Gastrocnemius medialis (tissue), 4 donors: ENCODE results near the gene STAC2.
"Not testable (repeated sequence)": the region's sequence is repeated elsewhere in the genome, so short reads cannot be mapped to it uniquely, and the experiment has no call there.

Source experiments
- CTCF ChIP-seq, 5 experiments: fragments of 450-650 bp in 3 of 5; fragments of 200-600 bp in 2 of 5; sonication (generic) in 2 of 5; IDR thresholded peaks in 4 of 5; conservative IDR thresholded peaks in 1 of 5; 1 replicate in 4 of 5; 2 replicates in 1 of 5; pipeline ENCODE4 v1.5.1; 2016 to 2019; ENCODE audit warnings: antibody characterized with exemption in 5 of 5, mild to moderate bottlenecking in 3 of 5, moderate library complexity in 3 of 5
- POLR2A ChIP-seq, 2 donors: fragments of 450-650 bp; IDR thresholded peaks; one replicate each; pipeline ENCODE4 v1.6.1; 2017; ENCODE audit warnings: antibody characterized with exemption in 2 of 2, mild to moderate bottlenecking in 2 of 2, moderate library complexity in 2 of 2

GRCh38 chr17:39250076-39250475 lies 24.3 kb upstream of the STAC2 start:
- not testable (repeated sequence) for TF ChIP-seq CTCF (IDR thresholded peaks at IDR 0.05 in 4 of 5, conservative IDR thresholded peaks at IDR 0.05 in 1 of 5); POLR2A (IDR thresholded peaks at IDR 0.05)
